Ovary (tissue), 9 donors: Measurements from ENCODE around the gene CDC42BPB. TPM values are rescaled to one million over a fixed set of nuclear protein-coding genes. Genes with fewer than 3 reads are reported as not detected.

Source experiments
- DNase-seq, 5 donors: peaks; one replicate each; pipeline ENCODE4 v3.0.0-alpha.2; 2019 to 2020
- H3K27ac ChIP-seq, 2 donors: fragments of 200-600 bp; one replicate each; pipeline versions ENCODE4 v1.5.1 to v1.8.0; 2019 to 2022
- H3K27me3 ChIP-seq: fragments of 200-600 bp; one replicate; pipeline ENCODE4 v1.8.0; 2022
- H3K36me3 ChIP-seq: fragments of 200-600 bp; sonication (generic); one replicate; pipeline ENCODE4 v1.5.1; 2019
- H3K4me1 ChIP-seq: one replicate; pipeline ENCODE4 v1.8.1; 2013; ENCODE audit warnings: mild to moderate bottlenecking, moderate library complexity; ENCODE audit not compliant: insufficient read depth
- H3K4me3 ChIP-seq: fragments of 200-600 bp; sonication (generic); one replicate; pipeline ENCODE4 v1.5.1; 2017
- H3K9me3 ChIP-seq, 2 donors: fragments of 200-600 bp in 1 of 2; sonication (generic) in 1 of 2; one replicate each; pipeline versions ENCODE4 v1.5.1 to v1.8.1; 2013 to 2019; ENCODE audit warnings: mild to moderate bottlenecking in 1 of 2, moderate library complexity in 1 of 2
- CTCF ChIP-seq, 3 donors: fragments of 450-650 bp in 2 of 3; fragments of 200-600 bp in 1 of 3; IDR thresholded peaks; one replicate each; pipeline versions ENCODE4 v1.5.1 to v1.8.0; 2016 to 2022; ENCODE audit warnings: antibody characterized with exemption in 3 of 3, mild to moderate bottlenecking in 1 of 3
- EP300 ChIP-seq: sonication (generic); formaldehyde crosslinking; IDR thresholded peaks from one replicate; pipeline ENCODE4 v1.6.1; 2017; ENCODE audit warnings: antibody characterized with exemption
- POLR2A ChIP-seq: fragments of 450-650 bp; IDR thresholded peaks from one replicate; pipeline ENCODE4 v1.6.1; 2017; ENCODE audit warnings: antibody characterized with exemption, mild to moderate bottlenecking, moderate library complexity
- WGBS, 3 donors: extraction: QIAGEN DNeasy Blood & Tissue Kit in 1 of 3; methylation state at CpG; one replicate each; pipeline versions ENCODE4 v1.1.5 to v1.1.7; 2013 to 2017; 5-methylcytosine and 5-hydroxymethylcytosine counted together
- intact Hi-C, 4 donors: fragments of 100-400 bp; cut with DNase I; formaldehyde crosslinking; loops; one replicate each; pipeline versions ENCODE4 v1.11.0 to v1.15.1; 2022 to 2023
- polyA plus RNA-seq, 2 donors: library from polyadenylated mRNA; stranded (reverse); fragments of 200-250 nt in 1 of 2; fragments of 350-450 nt in 1 of 2; fragmentation: Illumina TruSeq in 1 of 2; extraction: RNeasy Lipid Tissue Mini Kit (QIAGEN cat#74804) in 1 of 2; gene quantifications; one replicate each; pipeline ENCODE4 v1.2.3, GENCODE V29; 2013 to 2014
- total RNA-seq, 7 donors: library from RNA; depleted of rRNA in 2 of 7; stranded (reverse); fragments of >200 nt in 2 of 7; fragmentation: NEBNext Ultra II Directional in 3 of 7; extraction: Animal tissue kit (Norgen Biotek cat#: 25700) in 3 of 7; gene quantifications; one replicate each; pipeline versions ENCODE4 v1.1.0 to v1.2.4, GENCODE V29; 2016 to 2023
- donor health status: DM: no; HTN: no; CAD: no; lungs with moderate emphysema.
- donor health status: DM: no; HTN: no; CAD: no.
- donor health status: Bipolar disorder and iron deficiency.
- donor health status: DM: yes; HTN: yes; CAD: no.
- donor health status: DM: no; HTN: no; CAD: no.
- donor health status: DM: yes; HTN: yes; CAD: no.

The CDC42BPB gene
- total and polyA plus RNA-seq, 9 donors, result 50.0 to 103 (median 75.1) TPM

- intact Hi-C loops, result loop anchor here in 2 of 4 donors (10.0 kb wide), 1 partner anchor 221 kb away; no protein-coding TSS in a partner anchor
- TF ChIP-seq CTCF (IDR thresholded peaks at IDR 0.05) (no peak), POLR2A (no peak), EP300 (no peak)
- peaks cover 3% of the 10 kb centered on the region for H3K4me1 ChIP-seq
- H3K27ac ChIP-seq, result no peak overlapping the region
- H3K4me3 ChIP-seq, result no peak overlapping the region
- H3K36me3 ChIP-seq, result no peaks in the 10 kb centered on the region
- WGBS, 3 donors, result 72 to 81% (median 77%) methylated on average over 17 to 21 of the region's 21 CpGs
- no peaks in the 10 kb centered on the region for H3K27me3 ChIP-seq
- peak in 2 of 5 donors; percentile 22 to 38 for DNase-seq
- no peaks in the 10 kb centered on the region for H3K9me3 ChIP-seq
These were observed 16.8 kb upstream of the CDC42BPB start for GRCh38 chr14:103073876-103074728.

DNA sequence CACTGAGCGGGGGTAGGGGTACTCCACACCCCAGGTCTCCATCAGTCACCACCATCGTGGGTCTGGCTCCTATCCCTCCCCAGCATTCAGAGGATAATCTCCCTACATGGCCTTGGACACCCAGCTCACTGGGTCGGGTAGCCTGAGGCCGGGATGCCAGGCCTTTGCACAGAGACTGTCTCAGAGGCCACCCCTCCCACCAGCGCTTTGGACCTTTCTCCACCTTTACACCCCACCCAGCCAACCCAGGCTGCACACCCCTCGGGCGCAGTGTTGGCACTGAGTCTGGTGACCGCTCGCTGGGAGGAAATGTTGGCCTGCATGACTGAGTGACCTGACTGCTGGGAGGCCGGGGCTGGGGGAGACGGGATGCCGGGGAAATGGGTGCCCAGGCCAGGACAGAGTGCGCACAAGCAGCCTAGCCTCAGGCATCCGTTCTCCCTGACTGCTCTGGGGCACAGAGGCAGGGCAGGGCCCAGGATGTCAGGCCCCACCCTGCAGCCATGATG is 16.1 kb upstream of the CDC42BPB start:
- Histone ChIP-seq H3K4me1 (peaks cover 3% of the 10 kb centered on the region), H3K4me3 (no peak overlapping the region), H3K9me3 (no peaks in the 10 kb centered on the region), H3K27me3 (no peaks in the 10 kb centered on the region), H3K36me3 (no peaks in the 10 kb centered on the region), H3K27ac (no peak overlapping the region)
- 77 to 85% (median 77%) methylated on average over 9 to 14 of the region's 14 CpGs for WGBS, 3 donors
- peak in 1 of 5 donors; percentile 21 for DNase-seq
- intact Hi-C loops, result loop anchor here in 2 of 4 donors (10.0 kb wide), 1 partner anchor 221 kb away; no protein-coding TSS in a partner anchor
- no peak for TF ChIP-seq POLR2A
- TF ChIP-seq CTCF (IDR thresholded peaks at IDR 0.05), result no peak
- no peak for TF ChIP-seq EP300

GRCh38 chr14:103072595-103073366 is 15.4 kb upstream of the CDC42BPB start:
- TF ChIP-seq CTCF (IDR thresholded peaks at IDR 0.05) (no peak), POLR2A (no peak), EP300 (no peak)
- 75 to 77% (median 77%) methylated on average over 21 of the region's 21 CpGs for WGBS, 3 donors

DNA sequence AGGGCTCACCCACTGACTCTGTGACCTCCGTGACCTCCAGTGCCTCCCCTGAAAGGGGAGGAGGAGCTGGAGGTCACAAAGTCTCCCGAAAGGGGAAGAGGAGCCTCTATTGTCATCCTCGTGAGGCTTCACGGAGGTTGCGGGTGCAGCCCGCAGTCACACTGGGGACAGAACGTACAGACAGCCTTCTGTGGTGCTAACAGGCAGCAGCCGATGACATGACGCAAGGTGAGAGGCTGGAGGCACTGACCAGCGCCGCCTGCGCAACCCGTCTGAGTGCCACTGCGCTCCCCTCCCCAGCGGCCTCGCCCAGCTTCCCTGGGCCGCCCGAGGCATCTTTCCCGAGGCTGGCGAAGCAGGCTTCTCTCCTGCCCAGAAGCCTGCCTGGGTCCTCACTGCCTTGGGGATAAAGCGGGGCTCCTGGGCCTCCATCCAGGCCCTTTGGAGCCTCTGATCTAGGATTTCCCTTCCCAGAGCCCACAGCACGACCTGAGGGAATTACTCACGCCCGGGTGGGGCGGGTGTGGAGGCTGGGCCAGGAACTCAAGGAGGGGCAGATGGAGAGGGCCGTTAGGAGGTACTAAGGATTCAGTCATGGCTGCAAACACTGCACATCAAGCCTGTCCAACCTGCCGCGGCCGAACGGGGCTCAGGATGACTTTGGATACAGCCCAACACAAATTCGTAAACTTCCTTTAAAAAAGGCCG is 14.3 kb upstream of the CDC42BPB start:
- TF ChIP-seq CTCF (IDR thresholded peaks at IDR 0.05) (no peak), POLR2A (no peak), EP300 (no peak)
- Histone ChIP-seq H3K27me3 (no peaks in the 10 kb centered on the region), H3K4me3 (no peak overlapping the region), H3K36me3 (no peaks in the 10 kb centered on the region), H3K27ac (no peak overlapping the region), H3K9me3 (no peaks in the 10 kb centered on the region), H3K4me1 (peaks cover 3% of the 10 kb centered on the region)
- no peak for DNase-seq
- WGBS, 3 donors, result 80 to 82% (median 81%) methylated on average over 32 of the region's 32 CpGs
- intact Hi-C loops, result loop anchor here in 2 of 4 donors (10.0 kb wide), 1 partner anchor 223 kb away; no protein-coding TSS in a partner anchor

More at GRCh38 chr14:103072595-103073366, 15.4 kb upstream of the CDC42BPB start:
- H3K27ac ChIP-seq, result no peak overlapping the region
- H3K4me1 ChIP-seq, result peaks cover 3% of the 10 kb centered on the region
- intact Hi-C loops, result loop anchor here in 2 of 4 donors (10.0 kb wide), 1 partner anchor 222 kb away; no protein-coding TSS in a partner anchor
- no peak for DNase-seq
- H3K36me3 ChIP-seq, result no peaks in the 10 kb centered on the region
- no peaks in the 10 kb centered on the region for H3K27me3 ChIP-seq
- no peaks in the 10 kb centered on the region for H3K9me3 ChIP-seq
- no peak overlapping the region for H3K4me3 ChIP-seq
